ENCODE data around the gene STK32B. TPM values are rescaled to one million over a fixed set of nuclear protein-coding genes. Genes with fewer than 3 reads are reported as not detected.

STK32B gene
- total RNA-seq, 1 experiment from 2014 or later: 0.03 TPM

GRCh38 chr4:5524446-5525299 is 473.4 kb downstream of the STK32B start:
- no peak for DNase-seq (ENCODE audit: low spot score)

GRCh38 chr4:5526080-5526846 is 475.0 kb downstream of the STK32B start:
- DNase-seq (ENCODE audit: low spot score): no peak

DNA sequence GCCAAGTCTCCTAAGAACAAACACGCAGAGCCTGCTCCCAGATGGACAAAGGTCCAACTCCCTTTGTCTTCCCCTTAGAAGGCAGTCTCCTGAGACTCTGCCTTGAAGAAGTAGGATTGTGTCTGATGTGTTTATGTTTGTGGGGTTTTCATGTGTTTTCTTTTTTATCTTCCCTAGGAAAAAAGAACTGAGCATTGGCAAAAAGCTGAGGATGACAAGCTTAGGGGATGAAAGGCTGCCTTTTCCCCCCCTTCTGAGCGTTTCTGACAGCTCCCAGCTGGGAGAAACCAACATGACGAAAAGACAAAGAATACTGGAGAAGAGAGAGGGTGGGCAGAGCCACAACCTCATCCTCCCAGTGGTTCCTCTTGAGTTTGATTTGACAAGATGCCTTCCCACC is 475.9 kb downstream of the STK32B start:
- DNase-seq (ENCODE audit: low spot score): no peak

DNA sequence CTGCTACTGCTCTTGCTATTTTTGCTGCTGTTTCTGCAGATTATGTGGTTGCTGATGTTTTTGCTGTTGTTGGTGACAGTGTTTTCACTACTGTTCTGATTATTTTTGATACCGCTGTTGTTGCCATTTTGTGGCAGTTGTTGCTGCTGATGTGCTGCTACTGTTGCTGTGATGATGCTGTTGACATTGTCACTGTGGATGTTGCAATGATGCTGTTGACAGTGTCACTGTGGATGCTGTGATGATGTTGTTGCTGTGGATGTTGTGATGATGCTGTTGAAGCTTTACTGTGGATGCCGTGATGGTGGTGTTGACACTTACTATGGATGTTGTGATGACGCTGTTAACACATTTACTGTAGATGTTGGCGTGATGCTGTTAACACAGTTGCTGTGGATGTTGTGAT is 476.8 kb downstream of the STK32B start:
- DNase-seq (ENCODE audit: low spot score): no peak

- DNase-seq (ENCODE audit: low spot score): no peak
These were observed 480.8 kb downstream of the STK32B start for GRCh38 chr4:5532100-5532499.

GRCh38 chr4:5539584-5539983 is 488.3 kb downstream of the STK32B start:
- DNase-seq (ENCODE audit: low spot score): no peak

GRCh38 chr4:5541169-5541568 is 489.9 kb downstream of the STK32B start:
- no peak for DNase-seq (ENCODE audit: low spot score)

DNA sequence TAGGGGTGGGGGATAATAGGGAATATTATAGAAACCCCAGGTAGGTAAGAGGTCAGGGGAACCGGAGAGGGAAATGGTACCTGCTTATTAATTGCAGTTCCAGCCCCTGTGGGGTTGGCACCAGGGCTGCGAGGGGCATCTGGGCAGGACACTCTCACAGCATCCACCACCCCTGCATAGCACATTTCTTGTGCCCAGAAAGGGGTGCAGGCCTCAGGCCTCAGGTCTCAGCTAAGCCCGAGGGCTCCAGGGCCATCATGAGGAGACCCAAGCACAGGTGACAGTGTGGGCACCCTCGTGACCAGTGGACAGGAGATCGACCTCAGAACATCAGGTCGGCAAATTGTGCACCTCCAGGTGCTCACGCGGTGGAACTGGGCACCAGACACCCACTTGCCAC is 492.4 kb downstream of the STK32B start:
- DNase-seq (ENCODE audit: low spot score): no peak

- no peak for DNase-seq (ENCODE audit: low spot score)
These were observed 493.5 kb downstream of the STK32B start for GRCh38 chr4:5544762-5545161.

GRCh38 chr4:5545271-5545670 is 494.0 kb downstream of the STK32B start:
- no peak for DNase-seq (ENCODE audit: low spot score)

DNA sequence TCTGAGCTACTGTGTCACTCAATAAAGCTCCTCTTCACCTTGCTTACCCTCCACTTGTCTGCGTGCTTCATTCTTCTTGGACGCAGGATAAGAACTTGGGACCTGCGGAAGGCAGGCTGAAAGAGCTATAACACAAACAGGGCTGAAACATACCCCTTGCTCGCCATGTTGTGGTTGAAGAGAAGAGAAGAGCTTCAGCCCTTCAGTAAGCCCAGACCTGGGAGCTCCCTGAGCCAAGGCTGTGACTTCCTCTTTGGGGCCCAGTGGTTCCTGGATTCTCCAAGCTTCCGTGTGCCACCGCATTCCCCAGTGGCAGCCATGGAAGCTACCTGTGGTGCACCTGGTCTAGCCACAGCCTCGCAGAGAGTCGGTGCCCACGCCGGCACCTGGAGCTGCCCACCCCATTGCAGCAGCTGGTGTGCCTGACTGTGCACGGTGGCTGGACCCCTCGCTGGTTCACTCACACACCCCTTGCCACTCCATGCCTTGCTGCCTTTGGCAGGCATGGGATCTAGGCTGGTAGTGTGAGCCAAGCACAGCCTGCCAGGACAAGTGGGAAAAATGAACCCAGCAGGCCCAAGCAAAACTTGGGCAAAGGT is 496.5 kb downstream of the STK32B start:
- DNase-seq (ENCODE audit: low spot score): no peak

Other genes starting within 250 kb of the STK32B start
- 6.0 and 9.9 TPM in 2 replicates for gene MSX1, start 191.8 kb upstream of the STK32B start, total RNA-seq (2014; rRNA removed; shearing (Covaris generic))
- not detected in 2 replicates for gene CYTL1, start 32.0 kb upstream of the STK32B start, total RNA-seq (2014; rRNA removed; shearing (Covaris generic))